HUDEP-2 (cell line): ENCODE results near the gene MET.
"Not testable (repeated sequence)": the region's sequence is repeated elsewhere in the genome, so short reads cannot be mapped to it uniquely, and the experiment has no call there.

Experiments
- DNase-seq, 76 experiments: peaks; one replicate each; lab custom pipeline; 2025; ENCODE audit not compliant: unreplicated experiment in 76 of 76; lab: John Stamatoyannopoulos, UW

Gene MET

GRCh38 chr7:116671681-116672595, at the start of gene MET:
TSS of gene MET (plus strand) at chr7:116672196. CDS start at chr7:116699085, 26,889 bp downstream.
- DNase-seq = peak in 48 of 76 experiments; percentile 4 to 49 (median 26)

GRCh38 chr7:116626886-116627285, 45.1 kb upstream of the MET start:
- no peak for DNase-seq

- no peak for DNase-seq
Observed at GRCh38 chr7:116629051-116629463, 42.9 kb upstream of the MET start.

- no peak for DNase-seq
Observed at GRCh38 chr7:116630357-116630756, 41.6 kb upstream of the MET start.

GRCh38 chr7:116630932-116631671, 40.9 kb upstream of the MET start:
- no peak for DNase-seq

- DNase-seq = no peak
Observed at GRCh38 chr7:116631676-116632075, 40.3 kb upstream of the MET start.

GRCh38 chr7:116632384-116632783, 39.6 kb upstream of the MET start:
- no peak for DNase-seq

- no peak for DNase-seq
Observed at GRCh38 chr7:116633131-116633988, 38.6 kb upstream of the MET start.

- DNase-seq = no peak
Observed at GRCh38 chr7:116636997-116637396, 35.0 kb upstream of the MET start.

GRCh38 chr7:116638592-116638991, 33.4 kb upstream of the MET start:
- not testable (repeated sequence) for DNase-seq

GRCh38 chr7:116641551-116642153, 30.3 kb upstream of the MET start:
- no peak for DNase-seq

- DNase-seq = not testable (repeated sequence)
Observed at GRCh38 chr7:116643148-116643547, 28.8 kb upstream of the MET start.

- no peak for DNase-seq
Observed at GRCh38 chr7:116644628-116645027, 27.4 kb upstream of the MET start.

GRCh38 chr7:116647290-116647689, 24.7 kb upstream of the MET start:
- no peak for DNase-seq

GRCh38 chr7:116647861-116648260, 24.1 kb upstream of the MET start:
- no peak for DNase-seq

- DNase-seq = no peak
Observed at GRCh38 chr7:116650436-116650835, 21.6 kb upstream of the MET start.

- DNase-seq = no peak
Observed at GRCh38 chr7:116652793-116653192, 19.2 kb upstream of the MET start.

GRCh38 chr7:116653204-116653603, 18.8 kb upstream of the MET start:
- DNase-seq = no peak

GRCh38 chr7:116653646-116654045, 18.4 kb upstream of the MET start:
- no peak for DNase-seq

GRCh38 chr7:116659248-116659647, 12.7 kb upstream of the MET start:
- not testable (repeated sequence) for DNase-seq
